Measurements from ENCODE around the gene CDYL2.

- TF ChIP-seq, protein P1, sequence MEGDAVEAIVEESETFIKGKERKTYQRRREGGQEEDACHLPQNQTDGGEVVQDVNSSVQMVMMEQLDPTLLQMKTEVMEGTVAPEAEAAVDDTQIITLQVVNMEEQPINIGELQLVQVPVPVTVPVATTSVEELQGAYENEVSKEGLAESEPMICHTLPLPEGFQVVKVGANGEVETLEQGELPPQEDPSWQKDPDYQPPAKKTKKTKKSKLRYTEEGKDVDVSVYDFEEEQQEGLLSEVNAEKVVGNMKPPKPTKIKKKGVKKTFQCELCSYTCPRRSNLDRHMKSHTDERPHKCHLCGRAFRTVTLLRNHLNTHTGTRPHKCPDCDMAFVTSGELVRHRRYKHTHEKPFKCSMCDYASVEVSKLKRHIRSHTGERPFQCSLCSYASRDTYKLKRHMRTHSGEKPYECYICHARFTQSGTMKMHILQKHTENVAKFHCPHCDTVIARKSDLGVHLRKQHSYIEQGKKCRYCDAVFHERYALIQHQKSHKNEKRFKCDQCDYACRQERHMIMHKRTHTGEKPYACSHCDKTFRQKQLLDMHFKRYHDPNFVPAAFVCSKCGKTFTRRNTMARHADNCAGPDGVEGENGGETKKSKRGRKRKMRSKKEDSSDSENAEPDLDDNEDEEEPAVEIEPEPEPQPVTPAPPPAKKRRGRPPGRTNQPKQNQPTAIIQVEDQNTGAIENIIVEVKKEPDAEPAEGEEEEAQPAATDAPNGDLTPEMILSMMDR (IDR thresholded peaks at IDR 0.05), result no peak
- TF ChIP-seq POLR2AphosphoS5 (IDR thresholded peaks at IDR 0.05) (no peak), EP300 (IDR thresholded peaks at IDR 0.05) (no peak), POLR2A (IDR thresholded peaks at IDR 0.05) (no peak)
Observed at GRCh38 chr16:80680839-80681238, 123.6 kb downstream of the CDYL2 start.
